AG08395 (cell line): ENCODE data around the gene CBFA2T3.
A peak's percentile ranks its signal among the peaks of the same experiment; 100 is the strongest.

Source experiments
- DNase-seq: peaks from one replicate; pipeline ENCODE4 v3.0.0; 2012; ENCODE audit warnings: mixed read lengths, low spot score

The CBFA2T3 gene

DNA sequence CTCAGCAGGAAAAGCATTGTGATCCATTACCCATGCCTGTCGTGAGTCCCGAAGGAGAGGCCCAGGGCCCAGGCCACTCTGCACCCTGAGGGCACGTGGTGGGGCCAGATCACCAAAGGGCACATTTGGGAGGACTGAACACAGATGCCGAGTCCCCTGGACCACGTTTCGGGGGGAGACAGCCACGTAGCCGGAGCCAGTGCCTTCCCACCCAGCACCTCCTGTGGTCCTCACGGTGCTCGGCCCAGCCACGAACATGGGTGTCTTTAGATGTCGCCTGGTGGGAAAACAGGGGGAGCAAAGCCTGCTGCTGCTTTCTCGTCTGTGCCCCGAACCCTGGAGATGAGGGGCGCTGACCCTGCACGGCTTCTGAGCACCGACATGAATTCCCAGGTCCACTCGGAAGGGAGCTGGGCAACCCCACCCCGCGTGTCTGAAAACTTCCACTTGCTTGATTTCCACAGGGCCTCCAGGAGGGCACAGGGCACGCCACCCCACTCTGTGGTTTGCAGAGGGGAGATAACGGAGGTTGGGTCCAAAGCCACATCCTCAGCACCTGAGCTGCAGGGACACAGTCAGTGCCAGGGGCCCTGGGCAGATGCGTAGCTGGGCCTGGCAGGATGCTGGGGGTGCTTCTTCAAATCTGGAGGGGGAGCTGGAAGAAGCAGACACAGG lies 14.4 kb downstream of the CBFA2T3 start:
- DNase-seq = no peak

- DNase-seq = no peak
Measured at GRCh38 chr16:88961011-88961410, 16.0 kb downstream of the CBFA2T3 start.

DNA sequence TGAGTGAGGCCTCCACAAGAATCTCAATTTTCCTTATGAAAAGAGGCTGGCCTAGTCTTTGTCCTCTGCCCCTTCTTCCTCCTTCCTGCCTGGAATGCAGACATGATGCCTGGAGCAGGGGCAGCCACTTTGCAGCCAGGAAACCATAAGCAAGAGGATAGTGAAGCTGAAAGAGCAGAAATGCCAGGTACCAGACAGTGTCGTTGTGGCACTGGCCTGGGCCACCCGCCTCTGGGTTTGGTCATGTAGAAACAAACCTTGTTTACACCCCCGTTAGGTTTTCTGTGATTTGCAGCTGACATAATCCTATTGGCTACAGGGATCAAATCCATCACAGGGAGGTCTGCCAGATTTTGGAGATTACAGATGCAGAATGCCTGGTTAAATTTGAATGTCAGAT lies 16.5 kb downstream of the CBFA2T3 start:
- no peak for DNase-seq

- DNase-seq = no peak
Measured at GRCh38 chr16:88959022-88959421, 18.0 kb downstream of the CBFA2T3 start.

GRCh38 chr16:88957887-88958577 lies 19.0 kb downstream of the CBFA2T3 start:
- no peak for DNase-seq

GRCh38 chr16:88957433-88957767 lies 19.6 kb downstream of the CBFA2T3 start:
- no peak for DNase-seq

- no peak for DNase-seq
Measured at GRCh38 chr16:88956546-88957432, 20.2 kb downstream of the CBFA2T3 start.

GRCh38 chr16:88955906-88956305 lies 21.1 kb downstream of the CBFA2T3 start:
- no peak for DNase-seq

GRCh38 chr16:88953003-88953690 lies 23.9 kb downstream of the CBFA2T3 start:
- DNase-seq = no peak

- no peak for DNase-seq
Measured at GRCh38 chr16:88951989-88952388, 25.0 kb downstream of the CBFA2T3 start.

DNA sequence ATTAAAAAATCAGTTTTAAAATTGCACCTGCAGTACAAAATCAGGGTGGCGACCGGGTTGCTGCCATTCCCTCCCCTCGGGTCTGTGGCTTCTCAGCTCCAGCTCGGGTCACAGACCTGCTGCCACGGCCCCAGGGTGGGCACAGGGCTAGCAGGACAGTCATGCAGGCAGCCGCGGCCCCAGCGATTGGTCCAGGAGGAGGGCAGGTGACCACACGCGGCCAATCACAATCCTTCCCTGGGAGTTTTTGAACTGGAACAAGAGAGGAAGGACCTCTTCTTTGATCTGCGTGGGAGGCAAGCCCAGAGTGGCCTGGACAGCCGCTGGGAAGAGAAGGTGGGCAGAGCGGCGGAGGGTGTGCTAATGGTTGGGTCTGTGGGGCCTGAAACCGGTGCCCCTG lies 25.5 kb downstream of the CBFA2T3 start:
- no peak for DNase-seq

- no peak for DNase-seq
Measured at GRCh38 chr16:88948781-88949490, 28.1 kb downstream of the CBFA2T3 start.

- DNase-seq = no peak
Measured at GRCh38 chr16:88945473-88945872, 31.5 kb downstream of the CBFA2T3 start.

- no peak for DNase-seq
Measured at GRCh38 chr16:88943741-88944140, 33.3 kb downstream of the CBFA2T3 start.

GRCh38 chr16:88943131-88943664 lies 33.8 kb downstream of the CBFA2T3 start:
- DNase-seq = no peak

GRCh38 chr16:88941913-88942909 lies 34.8 kb downstream of the CBFA2T3 start:
- DNase-seq = peak; percentile 64

GRCh38 chr16:88940862-88941817 lies 35.9 kb downstream of the CBFA2T3 start:
- no peak for DNase-seq

DNA sequence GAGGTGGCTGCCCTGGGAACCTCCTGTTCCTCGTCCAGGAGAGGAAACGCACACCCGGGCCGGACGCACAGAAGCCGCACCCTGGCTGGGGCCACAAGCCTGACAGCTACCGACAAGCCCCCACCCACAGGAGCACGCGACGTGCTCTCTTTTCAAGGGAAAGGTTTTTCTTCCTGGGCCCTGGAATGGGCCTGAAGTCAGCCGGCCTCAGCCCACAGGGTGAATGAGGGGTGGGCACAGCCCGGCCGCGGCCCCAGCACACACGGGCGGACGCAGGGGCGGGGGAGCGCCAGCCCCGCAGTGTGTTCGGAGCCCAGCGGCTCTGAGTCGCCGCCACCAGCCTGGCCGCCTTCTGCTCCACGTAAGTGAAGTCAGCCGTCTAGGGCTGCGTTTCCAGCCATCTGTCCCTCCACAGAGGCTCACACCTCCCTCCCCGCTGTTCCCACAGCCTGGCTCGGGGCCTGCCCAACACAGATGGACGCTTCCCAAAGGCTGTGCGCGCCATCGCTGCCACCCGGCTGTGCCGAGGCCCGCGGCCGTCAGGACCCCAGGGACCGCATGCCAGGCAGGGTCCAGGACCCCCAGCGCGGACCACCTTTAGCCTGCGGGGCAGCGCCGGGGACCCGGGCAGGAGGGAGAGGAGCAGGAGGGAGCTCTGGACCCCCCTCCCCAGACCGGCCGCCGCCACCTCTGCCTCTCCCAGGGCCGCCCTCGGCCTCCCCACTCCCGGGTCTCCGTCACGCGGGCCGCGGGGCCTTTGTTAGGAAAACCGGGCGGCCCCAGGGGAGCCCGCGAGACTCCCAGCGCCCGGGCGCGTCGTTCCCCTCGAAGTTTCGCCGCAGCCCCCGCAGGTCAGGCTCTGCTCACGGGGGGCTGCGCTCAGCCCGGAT lies 36.8 kb downstream of the CBFA2T3 start:
- DNase-seq = peak; percentile 29
